Measurements from ENCODE around the gene AIP.

DNA sequence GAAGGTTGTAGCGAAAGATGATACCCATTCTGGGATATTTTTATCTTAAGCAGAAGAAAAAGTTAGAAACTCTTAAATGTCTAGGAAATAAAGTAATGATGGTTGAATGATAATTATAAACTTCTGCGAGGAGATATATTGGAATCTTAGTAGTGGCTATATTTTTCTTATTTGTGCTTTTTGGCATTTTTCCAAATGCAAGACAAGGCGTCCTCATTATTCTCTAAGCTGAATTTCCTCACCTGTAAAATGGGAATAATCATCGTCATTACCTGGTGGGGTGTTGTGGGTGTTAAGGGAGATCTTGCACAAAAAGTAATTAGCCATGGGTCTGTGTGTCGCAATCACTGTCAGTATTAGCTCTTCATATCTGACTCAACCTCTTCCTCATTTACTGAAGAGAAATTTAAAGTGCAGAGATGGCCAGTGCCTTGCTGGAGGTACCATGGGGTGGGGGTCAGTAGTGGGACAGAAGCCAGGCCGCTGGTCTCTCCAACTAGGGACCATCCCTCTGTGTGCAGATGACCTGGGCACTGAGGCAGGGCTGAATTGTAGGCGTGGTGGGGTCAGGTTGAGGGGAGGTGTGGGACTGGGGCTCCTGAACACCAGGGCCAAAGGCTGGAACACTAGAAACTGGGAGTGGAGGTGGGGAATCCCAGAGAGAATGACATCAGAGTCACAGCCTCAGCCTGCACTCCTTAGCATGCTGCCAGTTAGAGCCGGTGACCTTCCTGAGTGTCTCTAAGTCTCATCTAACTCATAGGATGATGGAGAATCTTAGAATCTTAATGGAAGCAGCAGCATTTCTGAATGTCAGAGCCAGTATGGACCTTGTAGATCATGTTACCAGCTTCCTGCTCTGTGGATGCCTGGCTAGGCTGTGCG lies 18.2 kb downstream of the AIP start:
- TF ChIP-seq POLR2AphosphoS5 (IDR thresholded peaks at IDR 0.05; ENCODE audit: low read depth, low read length) (no peak), POLR2A (IDR thresholded peaks at IDR 0.05; ENCODE audit: low read depth, low read length) (no peak), SPI1 (IDR thresholded peaks at IDR 0.05; ENCODE audit: low read depth, low read length) (no peak), PAX5 (IDR thresholded peaks at IDR 0.05; ENCODE audit: insufficient read depth, low read length, severe bottlenecking) (no peak), POU2F2 (IDR thresholded peaks at IDR 0.05; ENCODE audit: low read depth, low read length) (no peak), TAF1 (IDR thresholded peaks at IDR 0.05; ENCODE audit: low read depth, low read length) (no peak)
